Mucosa of descending colon (tissue), 3 donors: ENCODE data around the gene CXorf51B. TPM values are rescaled to one million over a fixed set of nuclear protein-coding genes. Genes with fewer than 3 reads are reported as not detected.
"Not testable (repeated sequence)": the region's sequence is repeated elsewhere in the genome, so short reads cannot be mapped to it uniquely, and the experiment has no call there.

ENCODE experiments used
- ATAC-seq: fragments of 200-7000 bp; cut with Tn5 transposase; one replicate; pipeline ENCODE4 v1.9.1; 2020; ENCODE audit warnings: mild to moderate bottlenecking, moderate library complexity
- DNase-seq, 3 donors: peaks; one replicate each; pipeline ENCODE4 v3.0.0-alpha.2; 2020
- H3K36me3 ChIP-seq: fragments of 200-600 bp; one replicate; pipeline ENCODE4 v1.8.0; 2021; ENCODE audit warnings: low read depth, mild to moderate bottlenecking
- H3K4me1 ChIP-seq: fragments of 200-600 bp; one replicate; pipeline ENCODE4 v1.8.0; 2021; ENCODE audit warnings: low read depth, mild to moderate bottlenecking
- H3K4me3 ChIP-seq: fragments of 200-600 bp; one replicate; pipeline ENCODE4 v1.8.0; 2021; ENCODE audit warnings: mild to moderate bottlenecking
- H3K9me3 ChIP-seq: fragments of 200-600 bp; one replicate; pipeline ENCODE4 v1.8.0; 2021; ENCODE audit warnings: mild to moderate bottlenecking
- CTCF ChIP-seq: fragments of 200-600 bp; IDR thresholded peaks from one replicate; pipeline ENCODE4 v1.8.0; 2022; ENCODE audit warnings: antibody characterized with exemption, mild to moderate bottlenecking
- intact Hi-C, 2 donors: fragments of 100-400 bp; cut with DNase I in 1 of 2; cut with micrococcal nuclease in 1 of 2; formaldehyde crosslinking; loops; one replicate each; pipeline versions ENCODE4 v1.11.0 to v1.11.1; 2022; cut with DNase I, micrococcal nuclease
- long read RNA-seq, 2 donors: library from polyadenylated mRNA; unstranded; transcript quantifications; one replicate each; pipeline ENCODE4 v2.0.0, GENCODE V29; 2019 to 2021
- total RNA-seq, 3 donors: library from RNA; stranded (reverse); fragmentation: NEBNext Ultra II Directional in 2 of 3; extraction: Animal tissue kit (Norgen Biotek cat#: 25700) in 2 of 3; gene quantifications; one replicate each; pipeline versions ENCODE4 v1.2.1 to v1.2.4, GENCODE V29; 2021 to 2023
- donor health status: DM: no; HTN: no; CAD: no; lungs with moderate emphysema.
- donor health status: DM: no; HTN: no; CAD: no.
- donor health status: DM: no; HTN: yes; CAD: no.

Gene CXorf51B
- total RNA-seq: not detected
- long read RNA-seq, donor 1: 0 reads
- long read RNA-seq, donor 2: 0 reads

- H3K9me3 ChIP-seq, H3K36me3 ChIP-seq, ATAC-seq, intact Hi-C loops, H3K4me3 ChIP-seq, H3K4me1 ChIP-seq, DNase-seq: not testable (repeated sequence)
Measured at GRCh38 chrX:146809471-146809870, at the start of gene CXorf51B. TSS of gene CXorf51B (plus strand) at chrX:146809771. CDS start at chrX:146809792, 21 bp downstream.

GRCh38 chrX:146814644-146815043 is 5.1 kb downstream of the CXorf51B start, which contains the start of gene CXorf51A:
TSS of gene CXorf51A (minus strand) at chrX:146814744. CDS start at chrX:146814723, 21 bp downstream.
- ATAC-seq, intact Hi-C loops, H3K9me3 ChIP-seq, H3K36me3 ChIP-seq, DNase-seq, H3K4me1 ChIP-seq, H3K4me3 ChIP-seq: not testable (repeated sequence)

- Histone ChIP-seq H3K4me3 (no peak overlapping the region), H3K4me1 (no peaks in the 10 kb centered on the region), H3K9me3 (peaks cover 4% of the 10 kb centered on the region), H3K36me3 (no peaks in the 10 kb centered on the region)
- intact Hi-C loops: no loop called here
- no peak for TF ChIP-seq CTCF
- ATAC-seq (no peak), DNase-seq (peak in 1 of 3 donors; percentile 37)
Measured at GRCh38 chrX:146831994-146832393, 22.4 kb downstream of the CXorf51B start.

GRCh38 chrX:146854281-146854680 is 44.7 kb downstream of the CXorf51B start:
- ATAC-seq: no peak
- no peak for DNase-seq
- H3K4me3 ChIP-seq: no peak overlapping the region
- TF ChIP-seq CTCF: no peak
- H3K36me3 ChIP-seq: no peaks in the 10 kb centered on the region
- no peaks in the 10 kb centered on the region for H3K4me1 ChIP-seq
- no peaks in the 10 kb centered on the region for H3K9me3 ChIP-seq
- intact Hi-C loops: no loop called here

Other genes starting within 250 kb of the CXorf51B start
- gene CXorf51A, start 5.0 kb downstream of the CXorf51B start, total RNA-seq: not detected